NCI-H774 (cell line): ENCODE data around the gene IL7R.
"Not testable (repeated sequence)": the region's sequence is repeated elsewhere in the genome, so short reads cannot be mapped to it uniquely, and the experiment has no call there.

Source experiments
- DNase-seq: peaks from one replicate; lab custom pipeline; 2025; lab: John Stamatoyannopoulos, UW

Gene IL7R

DNA sequence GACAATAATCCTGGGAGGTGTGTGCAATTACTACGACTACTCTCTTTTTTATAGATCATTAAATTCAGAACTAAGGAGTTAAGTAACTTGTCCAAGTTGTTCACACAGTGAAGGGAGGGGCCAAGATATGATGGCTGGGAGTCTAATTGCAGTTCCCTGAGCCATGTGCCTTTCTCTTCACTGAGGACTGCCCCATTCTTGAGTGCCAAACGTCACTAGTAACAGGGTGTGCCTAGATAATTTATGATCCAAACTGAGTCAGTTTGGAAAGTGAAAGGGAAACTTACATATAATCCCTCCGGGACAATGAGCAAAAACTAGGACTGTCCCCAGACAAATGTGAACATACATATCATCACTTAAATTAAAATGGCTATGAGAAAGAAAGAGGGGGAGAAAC is 20.2 kb downstream of the IL7R start:
- DNase-seq, result no peak

DNA sequence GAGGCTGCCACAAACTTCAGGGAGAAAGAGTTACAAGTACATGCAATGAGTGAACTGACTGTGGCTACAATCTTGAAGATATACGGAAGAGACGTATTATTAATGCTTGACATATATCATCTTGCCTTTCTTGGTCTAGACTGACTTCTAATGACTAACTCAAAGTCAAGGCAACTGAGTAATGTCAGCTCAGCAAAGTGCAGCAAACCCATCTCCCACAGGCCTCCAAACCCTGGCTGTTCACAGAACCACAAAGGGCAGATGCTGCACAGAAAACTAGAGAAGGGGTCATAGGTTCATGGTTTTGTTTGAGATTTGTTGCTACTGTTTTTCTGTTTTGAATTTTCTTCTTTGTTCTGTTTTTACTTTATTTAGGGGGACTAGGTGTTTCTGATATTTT is 21.0 kb downstream of the IL7R start:
- no peak for DNase-seq

DNA sequence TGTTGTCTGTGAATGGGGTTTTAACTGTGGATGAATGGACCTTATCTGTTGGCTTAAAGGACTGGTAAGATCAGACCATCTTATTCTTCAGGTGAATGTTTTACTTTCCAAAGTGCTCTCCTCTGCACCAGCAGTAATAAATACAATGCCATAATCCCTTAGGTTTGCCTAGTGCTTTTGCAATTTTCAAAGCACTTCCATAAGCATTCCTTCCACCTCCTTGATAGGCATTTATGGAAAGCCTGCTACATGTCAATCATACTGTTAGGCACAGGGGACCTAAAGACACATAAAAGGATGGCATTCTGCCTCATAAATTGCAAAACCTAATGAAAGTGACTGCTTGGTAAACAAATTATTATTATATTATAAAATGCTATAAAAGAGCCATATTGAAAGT is 21.4 kb downstream of the IL7R start:
- DNase-seq, result no peak

DNA sequence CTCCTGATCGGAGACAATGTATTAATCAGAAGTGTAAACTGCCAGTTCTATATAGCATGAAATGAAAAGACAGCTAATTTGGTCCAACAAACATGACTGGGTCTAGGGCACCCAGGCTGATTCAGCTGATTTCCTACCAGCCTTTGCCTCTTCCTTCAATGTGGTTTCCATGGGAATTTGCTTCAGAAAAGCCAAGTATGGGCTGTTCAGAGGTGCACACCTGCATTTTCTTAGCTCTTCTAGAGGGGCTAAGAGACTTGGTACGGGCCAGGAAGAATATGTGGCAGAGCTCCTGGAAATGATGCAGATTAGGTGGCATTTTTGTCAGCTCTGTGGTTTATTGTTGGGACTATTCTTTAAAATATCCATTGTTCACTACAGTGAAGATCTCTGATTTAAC is 22.4 kb downstream of the IL7R start:
- no peak for DNase-seq

DNA sequence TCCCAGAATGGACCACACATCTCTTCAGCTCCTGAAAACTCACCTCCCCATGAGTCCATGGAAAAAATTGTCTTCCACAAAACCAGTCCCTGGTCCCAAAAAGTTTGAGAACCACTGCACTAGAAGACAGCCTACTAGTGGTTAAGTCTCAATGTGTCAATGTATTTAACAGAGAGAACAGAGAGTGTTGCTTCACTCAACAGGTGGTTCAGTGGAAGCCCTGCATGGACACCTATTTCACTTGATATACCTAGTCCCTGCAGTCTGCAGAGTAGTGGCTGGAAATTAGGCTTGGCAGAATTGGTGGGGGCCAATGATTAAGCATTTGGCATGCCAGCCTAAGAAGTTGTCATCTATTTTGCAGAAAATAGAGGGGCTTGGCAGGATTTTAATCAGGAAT is 23.0 kb downstream of the IL7R start:
- DNase-seq, result no peak

DNA sequence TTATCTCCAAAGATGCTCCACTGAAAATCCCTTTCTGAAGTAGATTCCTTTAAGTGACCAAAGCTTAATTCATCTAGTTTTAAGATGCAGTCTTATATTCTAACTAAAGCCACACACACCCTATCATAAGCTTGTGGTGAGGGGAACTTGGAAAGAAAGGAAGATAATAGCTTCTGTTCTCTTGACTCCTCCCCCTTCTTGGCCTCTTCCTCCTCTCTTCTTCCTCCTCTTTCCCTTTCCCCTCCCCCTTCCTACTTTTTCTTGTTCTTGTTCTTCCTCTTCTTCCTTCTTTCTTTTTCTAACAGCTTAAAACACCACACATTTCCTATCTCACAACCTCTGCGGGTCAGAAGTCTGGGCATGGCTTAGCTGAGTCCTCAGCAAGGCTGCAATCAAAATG is 23.5 kb downstream of the IL7R start:
- DNase-seq, result no peak

DNA sequence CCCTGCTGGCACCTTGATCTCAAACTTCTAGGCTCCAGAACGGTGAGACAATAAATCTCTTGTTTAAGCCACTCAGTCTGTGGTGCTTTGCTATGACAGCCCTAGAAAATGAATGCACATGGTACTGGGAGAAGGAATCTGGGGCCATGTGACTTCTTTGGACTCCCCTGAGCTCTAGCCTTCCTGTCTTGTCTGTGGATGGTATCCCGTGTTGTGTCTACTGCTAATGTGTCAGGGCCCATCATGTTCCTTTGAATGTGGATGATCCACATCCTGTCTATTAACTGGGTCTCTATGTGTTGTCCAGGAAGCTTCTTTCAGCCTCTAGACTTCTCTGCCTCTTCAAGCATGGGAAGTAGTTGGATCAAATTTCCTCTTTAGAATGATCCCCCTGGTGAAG is 25.1 kb downstream of the IL7R start:
- DNase-seq, result no peak

DNA sequence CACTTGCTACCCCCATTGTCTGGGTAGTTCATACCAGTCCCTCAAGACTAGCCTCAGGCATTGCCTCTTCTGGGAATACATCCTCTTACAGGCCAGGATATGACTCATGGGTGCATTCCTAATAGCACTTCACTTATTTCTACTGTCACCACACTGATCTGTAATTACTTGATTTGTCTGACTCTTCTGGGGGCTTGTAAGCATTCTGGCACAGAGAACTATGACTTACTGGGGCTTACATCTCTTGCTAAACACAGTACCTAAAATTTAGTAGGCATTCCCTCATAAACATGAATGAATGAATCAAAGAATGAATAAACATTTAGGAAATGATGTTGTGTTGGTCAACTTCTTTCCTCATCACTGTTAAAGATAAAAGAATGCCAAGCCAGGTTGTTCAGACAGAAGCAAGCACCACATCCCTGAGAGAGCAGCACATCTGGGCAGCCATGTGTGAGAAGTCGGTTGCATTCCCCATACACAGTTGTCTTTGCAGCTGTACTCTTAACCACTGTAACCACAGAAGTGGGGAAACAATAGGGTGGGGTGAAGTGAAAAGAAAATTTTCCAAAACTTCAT is 27.6 kb downstream of the IL7R start:
- DNase-seq, result no peak

DNA sequence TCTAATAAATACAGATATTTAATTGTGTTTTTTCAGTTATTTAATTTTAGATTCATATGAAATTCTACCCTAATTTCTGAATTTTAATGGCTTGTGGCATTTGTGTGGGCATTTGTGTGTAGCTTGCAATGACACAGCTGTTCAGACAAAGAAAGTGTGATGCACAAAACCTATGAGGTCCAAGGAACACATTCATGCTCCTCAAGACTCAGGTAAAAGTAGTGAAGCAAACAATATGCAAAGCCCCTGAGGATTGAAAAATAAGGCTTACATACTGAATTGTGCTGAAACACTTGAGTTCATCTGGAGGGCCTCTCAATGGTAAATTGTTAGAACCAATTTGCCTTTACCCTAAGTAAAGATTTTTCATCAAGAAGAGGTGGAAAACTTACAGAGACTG is 28.1 kb downstream of the IL7R start:
- no peak for DNase-seq

DNA sequence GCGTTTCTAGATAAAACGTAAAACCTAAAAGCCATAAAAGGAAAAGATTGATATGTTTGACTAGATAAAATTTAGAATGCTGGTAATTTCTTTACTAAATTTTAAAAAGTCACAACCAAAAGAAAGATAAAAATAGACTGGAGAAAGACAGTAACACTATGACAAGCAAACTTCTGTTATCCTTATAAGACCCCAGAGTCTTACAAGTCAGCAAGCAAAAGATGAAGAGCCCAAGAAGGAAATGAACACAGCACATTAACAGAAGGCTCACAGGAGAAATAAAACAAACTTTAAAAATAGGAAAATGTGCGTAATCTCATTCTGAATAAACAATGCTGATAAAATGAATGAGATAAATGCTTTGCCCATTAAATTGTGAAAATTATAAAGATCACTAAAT is 29.7 kb downstream of the IL7R start:
- no peak for DNase-seq

DNA sequence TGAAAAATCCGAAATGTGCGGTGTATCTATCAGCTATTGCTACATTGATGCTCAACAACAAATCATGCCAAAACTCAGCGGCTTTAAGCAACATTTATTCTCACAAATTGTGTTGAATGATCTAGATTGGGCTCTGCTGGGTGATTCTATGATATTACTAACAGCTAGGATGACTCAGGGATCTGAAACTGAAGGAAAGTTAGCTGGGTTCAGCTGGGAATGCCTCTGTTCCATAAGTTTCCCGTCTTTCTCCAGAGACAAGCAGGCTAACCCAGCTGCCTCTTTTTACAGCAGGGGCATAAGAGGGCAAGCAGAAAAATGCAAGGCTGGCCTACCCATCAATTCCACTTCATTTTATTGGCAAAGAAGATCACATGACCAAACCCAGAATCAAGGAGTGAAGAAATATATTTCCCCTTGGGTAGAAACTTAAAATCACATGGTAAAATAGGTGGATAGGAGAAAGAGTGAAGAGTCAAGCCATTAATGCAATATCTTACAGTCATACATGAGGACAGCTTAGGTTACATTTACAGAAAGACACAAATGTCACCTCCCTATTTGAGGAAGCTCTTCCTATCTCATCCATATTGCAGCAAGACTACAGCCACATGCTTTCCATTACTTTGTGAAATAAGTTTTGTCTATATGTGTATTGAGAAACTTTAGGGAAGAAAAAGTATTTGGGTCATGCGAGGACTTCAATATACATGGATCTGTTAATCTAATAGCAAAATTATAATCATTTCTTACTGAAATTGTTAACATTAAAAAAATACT is 30.8 kb downstream of the IL7R start:
- no peak for DNase-seq

DNA sequence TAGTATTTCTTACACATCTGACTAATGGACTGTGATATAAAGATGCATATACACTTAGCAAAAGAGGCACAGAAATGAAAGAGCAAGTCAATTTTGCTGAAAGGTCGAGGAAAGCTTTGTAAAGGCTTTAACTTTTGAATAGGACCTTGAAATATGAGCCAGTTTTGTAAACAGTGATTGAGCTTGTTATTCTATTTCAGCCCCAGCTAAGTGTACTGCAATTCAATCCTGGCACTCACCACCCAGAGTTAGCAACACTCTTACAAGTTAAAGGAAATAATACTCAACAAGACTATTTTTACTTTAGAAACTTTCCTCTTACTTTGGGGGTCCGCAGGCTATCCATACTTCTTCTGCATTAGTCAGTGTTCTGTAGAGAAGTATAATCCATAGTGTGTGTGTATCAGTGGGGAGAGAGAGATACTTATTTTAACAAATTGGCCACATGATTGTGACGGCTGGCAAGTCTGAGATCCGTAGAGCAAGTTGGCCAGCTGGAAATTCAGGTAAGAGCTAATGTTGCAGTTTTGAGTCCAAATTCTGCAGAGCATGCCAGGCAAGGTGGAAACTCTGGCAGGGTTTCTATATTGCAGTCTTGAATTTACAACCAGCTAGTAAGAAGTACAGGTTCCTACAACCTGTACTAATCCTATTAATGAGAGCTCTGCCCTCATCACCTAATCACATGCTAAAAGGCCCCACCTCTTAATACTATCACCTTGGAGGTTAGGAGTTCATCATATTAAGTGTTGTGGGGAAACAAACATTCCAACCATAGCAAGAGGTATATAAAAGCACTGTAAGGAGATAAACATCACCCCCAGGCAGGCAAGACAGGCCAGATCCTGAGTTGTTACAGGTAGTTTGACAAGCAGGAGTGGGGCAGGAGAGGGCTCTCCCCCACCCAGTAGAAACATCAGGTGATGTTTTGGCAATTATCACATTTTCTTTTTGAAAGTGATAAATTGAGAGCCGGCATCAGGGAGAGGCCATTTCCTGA is 33.6 kb downstream of the IL7R start:
- no peak for DNase-seq

DNA sequence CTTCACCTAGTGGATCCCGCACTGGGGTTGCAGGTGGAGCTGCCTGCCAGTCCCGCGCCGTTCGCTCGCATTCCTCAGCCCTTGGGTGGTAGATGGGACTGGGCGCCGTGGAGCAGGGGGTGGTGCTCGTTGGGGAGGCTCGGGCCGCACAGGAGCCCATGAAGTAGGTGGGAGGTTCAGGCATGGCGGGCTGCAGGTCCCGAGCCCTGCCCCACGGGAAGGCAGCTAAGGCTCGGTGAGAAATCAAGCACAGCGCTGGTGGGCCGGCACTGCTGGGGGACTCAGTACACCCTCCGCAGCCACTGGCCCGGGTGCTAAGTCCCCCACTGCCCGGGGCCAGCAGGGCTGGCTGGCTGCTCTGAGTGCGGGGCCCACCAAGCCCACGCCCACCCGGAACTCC is 36.1 kb downstream of the IL7R start:
- not testable (repeated sequence) for DNase-seq

DNA sequence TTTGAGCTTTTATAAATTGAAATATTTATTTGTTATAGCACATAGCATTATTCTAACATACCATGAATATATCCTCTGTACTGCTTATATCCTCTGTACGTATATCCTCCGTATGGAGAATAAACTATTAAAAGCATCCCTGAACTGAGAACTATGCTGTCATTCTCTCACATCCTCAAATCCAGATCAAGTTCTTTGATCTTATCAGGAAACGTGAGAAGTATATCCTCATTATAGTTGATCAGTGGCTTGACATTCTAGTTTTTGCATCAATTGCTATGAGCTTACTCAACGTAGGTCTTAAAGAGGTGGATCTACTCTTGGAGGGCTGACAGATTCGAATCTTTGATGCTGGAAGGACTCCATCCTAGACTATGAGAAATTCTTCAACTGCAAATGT is 37.4 kb downstream of the IL7R start:
- DNase-seq, result no peak

DNA sequence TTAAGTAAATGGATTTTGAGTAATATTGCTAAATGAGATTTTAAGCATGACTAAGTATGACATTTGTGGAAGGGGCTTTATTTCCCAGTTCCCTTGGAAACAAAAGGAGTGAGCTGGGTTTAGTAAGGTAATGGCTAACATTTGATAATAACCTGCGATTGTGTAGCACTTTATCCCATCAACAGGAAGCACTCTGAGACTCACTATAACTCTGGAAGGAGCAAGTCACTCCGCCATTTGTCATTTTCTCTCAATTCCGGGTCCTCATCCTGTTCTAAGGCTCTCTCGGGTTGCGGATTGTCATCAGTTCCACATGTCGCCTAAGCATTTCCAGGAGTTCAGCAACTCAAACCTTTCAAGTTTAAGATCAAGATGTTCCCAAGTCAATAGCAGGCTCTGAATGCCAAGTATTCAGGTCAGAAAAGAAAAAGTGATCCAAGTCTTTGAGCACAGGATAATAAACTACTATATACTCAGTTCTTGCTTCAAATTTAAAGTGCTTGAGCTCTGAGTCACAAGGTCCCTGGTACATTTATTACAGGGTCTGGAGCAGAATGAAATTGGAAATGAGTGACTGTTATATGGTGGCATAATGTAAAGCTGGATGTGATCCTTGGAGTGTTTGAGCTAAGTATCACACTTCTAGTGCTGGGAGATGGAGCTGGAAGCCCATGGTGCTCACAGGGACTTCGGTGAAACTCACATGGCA is 42.4 kb downstream of the IL7R start:
- no peak for DNase-seq

DNA sequence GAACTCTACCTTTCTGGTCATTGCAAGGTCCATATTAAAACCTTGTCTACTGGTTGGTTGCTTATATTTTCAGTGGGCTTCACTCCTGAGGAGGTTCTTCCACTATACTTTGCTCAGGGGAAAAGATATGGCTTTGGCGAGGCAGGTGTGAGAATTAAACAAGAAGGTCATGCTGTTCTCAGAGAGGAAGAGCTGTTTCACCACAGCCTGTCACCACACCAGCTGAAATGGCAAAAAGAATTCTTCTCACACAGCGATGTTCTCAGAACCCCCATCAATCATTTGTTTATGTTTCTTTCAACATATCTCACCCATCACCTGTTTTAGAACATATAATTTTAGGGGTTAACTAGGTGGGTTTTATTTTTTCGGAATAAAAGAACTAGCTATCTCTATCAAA is 43.1 kb downstream of the IL7R start:
- DNase-seq, result no peak

DNA sequence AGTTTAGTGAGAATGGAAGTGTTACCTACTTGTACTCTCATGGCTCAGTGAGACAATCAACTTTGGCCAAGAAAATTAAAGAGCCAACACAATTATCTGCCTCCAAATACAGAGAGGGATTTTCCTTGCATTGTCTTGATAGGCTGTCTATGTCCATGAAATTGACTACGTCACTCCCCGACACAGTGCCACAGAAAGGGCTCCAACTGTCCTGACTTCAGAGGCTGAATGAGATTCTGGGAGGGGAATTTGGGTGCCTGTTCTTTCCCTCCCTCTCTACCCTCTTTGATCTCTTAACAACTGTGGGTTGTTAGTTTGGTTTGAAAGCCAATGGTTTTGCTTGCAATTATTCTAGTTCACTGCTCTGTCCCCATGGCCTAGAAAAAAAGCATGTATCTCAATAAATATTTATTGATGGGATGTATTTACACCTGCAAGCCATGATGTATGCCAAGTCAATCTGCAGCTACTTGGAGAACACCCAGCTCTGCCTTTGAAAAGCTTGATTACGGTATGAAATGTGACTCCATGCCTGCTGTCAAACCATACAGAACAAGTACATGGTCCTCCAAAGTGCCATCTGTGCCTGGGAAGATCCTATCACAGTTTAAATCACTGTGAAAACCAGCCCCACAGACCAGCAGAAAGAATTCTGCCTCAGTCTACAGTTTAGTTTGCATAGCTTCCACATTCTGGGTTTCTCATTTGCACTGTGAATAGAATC is 44.4 kb downstream of the IL7R start:
- DNase-seq, result no peak

DNA sequence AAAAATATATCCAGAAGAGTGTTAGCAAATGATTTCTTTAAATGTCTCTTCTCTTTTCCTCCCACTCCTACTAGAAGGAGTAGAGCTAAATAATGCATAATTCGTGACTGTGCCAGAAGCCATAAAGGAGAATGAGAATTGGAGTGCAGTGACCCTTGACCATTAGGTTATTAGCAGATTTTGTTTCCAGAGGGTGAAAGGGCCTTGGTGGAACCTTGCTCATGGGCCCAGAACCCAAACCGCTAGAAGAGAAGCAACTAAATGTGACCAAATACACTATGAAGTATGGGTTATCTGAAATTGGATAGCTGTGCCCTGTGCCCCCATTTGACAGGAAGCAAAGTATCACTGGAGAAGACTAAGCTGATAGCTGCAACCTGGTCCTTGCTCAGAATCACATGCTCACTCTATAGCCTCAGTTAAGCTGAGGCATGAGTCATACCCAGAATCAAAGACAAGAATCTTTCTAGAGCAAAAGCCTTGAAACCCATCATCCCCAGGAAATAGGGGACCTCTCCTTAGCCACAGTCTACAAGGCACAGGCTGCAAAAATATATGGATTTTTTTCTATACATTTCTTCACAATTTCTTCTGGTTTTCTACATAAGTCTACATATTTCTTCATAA is 45.5 kb downstream of the IL7R start:
- no peak for DNase-seq

DNA sequence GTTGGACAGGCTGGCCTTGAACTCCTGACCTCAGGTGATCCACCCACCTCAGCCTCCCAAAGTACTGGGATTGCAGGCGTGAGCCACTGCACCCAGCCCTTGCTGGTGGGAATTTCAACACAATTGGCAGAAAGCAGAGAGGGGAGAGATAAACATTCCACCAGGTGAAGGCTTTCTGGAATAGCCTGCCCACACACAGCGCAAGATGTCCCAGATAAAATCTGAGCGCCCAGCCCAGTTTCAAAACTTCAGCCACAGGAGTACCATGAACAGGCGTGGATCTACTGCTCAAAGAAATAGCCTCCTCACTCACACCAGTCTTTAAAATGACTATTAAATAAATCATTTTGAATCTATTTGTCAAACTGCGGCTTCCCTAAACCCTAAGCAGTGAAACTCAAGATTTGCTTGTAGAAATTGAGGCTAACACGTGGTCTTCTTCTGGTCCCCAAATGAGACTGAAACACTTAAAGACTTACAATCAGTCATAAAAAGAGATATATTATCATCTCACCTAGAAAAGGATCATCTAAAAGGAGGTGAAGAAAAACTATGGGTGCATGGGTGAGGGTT is 47.0 kb downstream of the IL7R start:
- DNase-seq, result no peak

DNA sequence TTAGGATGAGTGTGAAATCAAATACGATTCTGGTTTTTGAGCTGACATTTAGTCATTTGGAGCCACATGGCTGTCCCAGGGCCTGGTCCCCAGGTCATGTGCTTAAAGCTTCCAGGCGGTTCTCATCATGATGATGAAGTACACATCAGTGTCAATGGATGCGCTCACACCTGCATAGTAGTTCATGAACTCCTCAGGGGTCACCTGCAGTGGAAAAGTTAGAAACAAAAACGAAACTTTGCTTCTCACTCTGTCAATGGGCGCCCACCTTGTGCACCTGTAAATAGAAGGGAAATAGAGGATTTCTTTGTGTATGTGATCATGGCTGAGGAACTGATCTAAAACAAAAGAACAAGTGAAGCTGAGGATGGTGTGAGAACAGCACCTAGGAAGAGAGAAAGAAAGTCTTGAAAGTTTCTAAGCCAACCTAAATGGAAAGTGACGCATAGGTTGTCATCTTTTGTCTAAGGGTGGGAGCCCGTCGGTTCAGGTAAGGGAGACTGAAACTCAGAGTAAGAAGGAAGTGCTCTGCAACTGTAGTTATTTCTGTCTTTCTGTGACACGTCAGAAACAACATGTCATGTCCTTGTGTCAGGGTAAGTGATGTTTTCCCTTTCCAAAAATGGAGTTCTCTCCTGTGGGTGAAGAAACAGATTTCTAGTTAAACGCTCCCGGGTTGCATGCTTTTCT is 47.9 kb downstream of the IL7R start:
- DNase-seq, result no peak
